Natural killer cell (primary cell): Measurements from ENCODE around the gene GAL3ST3. TPM values are rescaled to one million over a fixed set of nuclear protein-coding genes. Genes with fewer than 3 reads are reported as not detected.

ENCODE experiments used
- ATAC-seq, 3 donors: fragments of 150-1000 bp in 2 of 3; fragments of 200-7000 bp in 1 of 3; cut with Tn5 transposase; 1 replicate in 1 of 3; 2 replicates in 2 of 3; pipeline ENCODE4 v1.10.0; 2021; ENCODE audit warnings: mild to moderate bottlenecking in 2 of 3, moderate library complexity in 2 of 3
- DNase-seq, 2 donors: peaks; one replicate each; pipeline versions ENCODE4 v3.0.0 to v3.0.0-alpha.2; 2013 to 2021; ENCODE audit warnings: mixed read lengths in 1 of 2
- H3K27ac ChIP-seq: one replicate; pipeline ENCODE4 v1.5.1; 2013; ENCODE audit warnings: mild to moderate bottlenecking, low read length
- H3K27me3 ChIP-seq: one replicate; pipeline ENCODE4 v1.6.1; 2013; ENCODE audit warnings: low read length; ENCODE audit not compliant: control insufficient read depth, insufficient read depth
- H3K36me3 ChIP-seq: one replicate; pipeline ENCODE4 v1.6.1; 2013; ENCODE audit warnings: low read length; ENCODE audit not compliant: control insufficient read depth, insufficient read depth
- H3K4me1 ChIP-seq: one replicate; pipeline ENCODE4 v1.6.1; 2013; ENCODE audit warnings: low read length; ENCODE audit not compliant: control insufficient read depth, insufficient read depth
- H3K4me3 ChIP-seq: one replicate; pipeline ENCODE4 v1.5.1; 2013; ENCODE audit warnings: low read length
- H3K9me3 ChIP-seq: one replicate; pipeline ENCODE4 v1.6.1; 2013; ENCODE audit warnings: low read length; ENCODE audit not compliant: control insufficient read depth, insufficient read depth
- H3K27ac Mint-ChIP-seq, 2 donors: one replicate each; pipeline ENCODE4 v1.8.0; 2022; ENCODE audit warnings: mild to moderate bottlenecking in 2 of 2, mixed read lengths in 2 of 2, moderate library complexity in 1 of 2
- H3K27me3 Mint-ChIP-seq, 2 donors: one replicate each; pipeline ENCODE4 v1.8.0; 2022; ENCODE audit warnings: low read depth in 2 of 2, mixed read lengths in 2 of 2
- H3K36me3 Mint-ChIP-seq: one replicate; pipeline ENCODE4 v1.8.0; 2022; ENCODE audit warnings: mixed read lengths
- H3K4me1 Mint-ChIP-seq, 2 donors: one replicate each; pipeline ENCODE4 v1.8.0; 2022; ENCODE audit warnings: mixed read lengths in 2 of 2
- H3K4me3 Mint-ChIP-seq: one replicate; pipeline ENCODE4 v1.8.0; 2022; ENCODE audit warnings: mild to moderate bottlenecking, moderate library complexity, mixed read lengths
- H3K9me3 Mint-ChIP-seq, 2 donors: one replicate each; pipeline ENCODE4 v1.8.0; 2022; ENCODE audit warnings: mixed read lengths in 2 of 2
- WGBS: methylation state at CpG from one replicate; pipeline ENCODE4 v1.1.7; 2013; ENCODE audit warnings: missing lambda C conversion rate; ENCODE audit not compliant: insufficient coverage; 5-methylcytosine and 5-hydroxymethylcytosine counted together
- intact Hi-C: fragments of 100-400 bp; cut with micrococcal nuclease; formaldehyde crosslinking; loops from one replicate; pipeline ENCODE4 v1.14.2; 2022
- total RNA-seq, 4 donors: library from RNA; stranded (reverse); fragments of 120-200 nt in 1 of 4; gene quantifications; one replicate each; pipeline versions ENCODE4 v1.2.3 to v1.2.4, GENCODE V29; 2013 to 2022
- TF ChIP-seq, protein P1 (sequence below): fragments of 200-600 bp; IDR thresholded peaks from one replicate; pipeline ENCODE4 v1.8.0; 2022; ENCODE audit warnings: antibody characterized with exemption

Gene GAL3ST3
- total RNA-seq, 3 donors from 2014 or later (not counting 1 experiment from before 2014, with no cell fraction given), result not detected

DNA sequence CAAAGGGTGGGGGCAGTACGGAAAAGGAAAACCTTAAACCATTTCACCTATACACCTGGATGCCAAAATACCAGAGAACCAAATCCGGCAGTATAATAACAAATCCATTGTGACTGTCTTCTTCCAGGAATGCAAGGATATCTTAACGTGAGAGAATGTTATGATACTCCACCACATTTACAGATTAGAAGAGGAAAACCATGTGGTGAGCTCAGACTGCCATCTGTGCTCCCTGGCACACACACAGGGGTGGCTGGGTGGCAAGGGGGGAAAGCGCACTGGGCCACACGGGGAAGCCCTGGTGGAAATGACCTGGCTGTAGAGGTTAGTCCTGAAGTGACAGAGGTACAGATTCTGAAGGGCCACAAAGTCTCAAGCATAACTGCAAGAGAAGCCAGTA is 56.9 kb downstream of the GAL3ST3 start:
- no peak overlapping the region for H3K4me3 ChIP-seq
- TF ChIP-seq, protein P1, sequence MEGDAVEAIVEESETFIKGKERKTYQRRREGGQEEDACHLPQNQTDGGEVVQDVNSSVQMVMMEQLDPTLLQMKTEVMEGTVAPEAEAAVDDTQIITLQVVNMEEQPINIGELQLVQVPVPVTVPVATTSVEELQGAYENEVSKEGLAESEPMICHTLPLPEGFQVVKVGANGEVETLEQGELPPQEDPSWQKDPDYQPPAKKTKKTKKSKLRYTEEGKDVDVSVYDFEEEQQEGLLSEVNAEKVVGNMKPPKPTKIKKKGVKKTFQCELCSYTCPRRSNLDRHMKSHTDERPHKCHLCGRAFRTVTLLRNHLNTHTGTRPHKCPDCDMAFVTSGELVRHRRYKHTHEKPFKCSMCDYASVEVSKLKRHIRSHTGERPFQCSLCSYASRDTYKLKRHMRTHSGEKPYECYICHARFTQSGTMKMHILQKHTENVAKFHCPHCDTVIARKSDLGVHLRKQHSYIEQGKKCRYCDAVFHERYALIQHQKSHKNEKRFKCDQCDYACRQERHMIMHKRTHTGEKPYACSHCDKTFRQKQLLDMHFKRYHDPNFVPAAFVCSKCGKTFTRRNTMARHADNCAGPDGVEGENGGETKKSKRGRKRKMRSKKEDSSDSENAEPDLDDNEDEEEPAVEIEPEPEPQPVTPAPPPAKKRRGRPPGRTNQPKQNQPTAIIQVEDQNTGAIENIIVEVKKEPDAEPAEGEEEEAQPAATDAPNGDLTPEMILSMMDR, result no peak
- H3K4me3 Mint-ChIP-seq, result no peak overlapping the region
- H3K4me1 ChIP-seq, result no peaks in the 10 kb centered on the region
- no peaks in the 10 kb centered on the region for H3K36me3 Mint-ChIP-seq
- WGBS, result 91% methylated on average over 5 of the region's 5 CpGs
- no peak for ATAC-seq
- no peak overlapping the region for H3K27ac ChIP-seq
- intact Hi-C loops, result no loop called here
- peaks cover under 1% of the 10 kb centered on the region for H3K36me3 ChIP-seq
- no peaks in the 10 kb centered on the region for H3K27me3 ChIP-seq
- no peaks in the 10 kb centered on the region for H3K27me3 Mint-ChIP-seq
- peaks cover 6 to 12% of the 10 kb centered on the region in 2 donors for H3K4me1 Mint-ChIP-seq
- H3K9me3 ChIP-seq, result no peaks in the 10 kb centered on the region
- no peak overlapping the region for H3K27ac Mint-ChIP-seq
- DNase-seq, result no peak
- no peaks in the 10 kb centered on the region for H3K9me3 Mint-ChIP-seq

Other genes with a start within 250 kb of the GAL3ST3 start
- gene SNX32, start 215.2 kb downstream of the GAL3ST3 start, total RNA-seq, result 1 to 10 TPM in 1 of 3 donors, under 1 TPM in 2; 0.31 to 2.0 (median 0.54) TPM
- 1,000 to 10,000 TPM; 1,035 to 1,220 (median 1,095) TPM for gene CFL1, start 191.0 kb downstream of the GAL3ST3 start, total RNA-seq
- gene MUS81, start 188.7 kb downstream of the GAL3ST3 start, total RNA-seq, result 10 to 100 TPM; 71.6 to 93.4 (median 73.6) TPM
- 10 to 100 TPM in 1 of 3 donors, 1 to 10 TPM in 2; 6.1 to 13.0 (median 9.8) TPM for gene EFEMP2, start 176.4 kb downstream of the GAL3ST3 start, total RNA-seq
- gene CTSW, start 169.3 kb downstream of the GAL3ST3 start, total RNA-seq, result 1,000 to 10,000 TPM in 1 of 3 donors, 100 to 1,000 TPM in 2; 765 to 1,016 (median 976) TPM
- 10 to 100 TPM; 36.5 to 47.9 (median 45.7) TPM for gene FIBP, start 160.7 kb downstream of the GAL3ST3 start, total RNA-seq
- 10 to 100 TPM; 22.6 to 36.1 (median 24.1) TPM for gene CCDC85B, start 158.5 kb downstream of the GAL3ST3 start, total RNA-seq
- 1 to 10 TPM; 3.4 to 9.0 (median 6.8) TPM for gene FOSL1, start 148.8 kb downstream of the GAL3ST3 start, total RNA-seq
- gene C11orf68, start 130.1 kb downstream of the GAL3ST3 start, total RNA-seq, result 10 to 100 TPM; 19.9 to 28.3 (median 20.7) TPM
- gene DRAP1, start 129.7 kb downstream of the GAL3ST3 start, total RNA-seq, result 100 to 1,000 TPM; 114 to 115 (median 115) TPM
- gene TSGA10IP, start 103.7 kb downstream of the GAL3ST3 start, total RNA-seq, result not detected
- 100 to 1,000 TPM; 103 to 123 (median 115) TPM for gene SART1, start 87.4 kb downstream of the GAL3ST3 start, total RNA-seq
- gene EIF1AD, start 47.0 kb downstream of the GAL3ST3 start, total RNA-seq, result 10 to 100 TPM; 49.9 to 74.2 (median 62.8) TPM
- 100 to 1,000 TPM in 1 of 3 donors, 10 to 100 TPM in 2; 87.8 to 107 (median 90.4) TPM for gene BANF1, start 46.7 kb downstream of the GAL3ST3 start, total RNA-seq
- not detected for gene CST6, start 37.2 kb downstream of the GAL3ST3 start, total RNA-seq
- gene CATSPER1, start 22.7 kb downstream of the GAL3ST3 start, total RNA-seq, result 10 to 100 TPM; 12.2 to 16.9 (median 13.3) TPM
- 100 to 1,000 TPM; 249 to 269 (median 253) TPM for gene SF3B2, start 3.2 kb upstream of the GAL3ST3 start, total RNA-seq
- gene PACS1, start 21.1 kb upstream of the GAL3ST3 start, total RNA-seq, result 100 to 1,000 TPM; 176 to 204 (median 186) TPM
- gene KLC2, start 208.5 kb upstream of the GAL3ST3 start, total RNA-seq, result 10 to 100 TPM; 22.9 to 32.0 (median 27.6) TPM
- 100 to 1,000 TPM; 116 to 144 (median 132) TPM for gene RAB1B, start 219.5 kb upstream of the GAL3ST3 start, total RNA-seq
- gene CNIH2, start 229.0 kb upstream of the GAL3ST3 start, total RNA-seq, result 1 to 10 TPM; 6.3 to 8.8 (median 7.1) TPM
- gene YIF1A, start 240.0 kb upstream of the GAL3ST3 start, total RNA-seq, result 10 to 100 TPM; 21.9 to 28.5 (median 23.6) TPM
- gene TMEM151A, start 242.7 kb upstream of the GAL3ST3 start, total RNA-seq, result not detected